GM23338 (cell line): ENCODE results near the gene SCN4A. TPM values are rescaled to one million over a fixed set of nuclear protein-coding genes. Genes with fewer than 3 reads are reported as not detected.
A peak's percentile ranks its signal among the peaks of the same experiment; 100 is the strongest.

Experiments used
- ATAC-seq: fragments of 200-7000 bp; cut with Tn5 transposase; 3 replicates; pipeline ENCODE4 v1.9.1; 2020
- DNase-seq: peaks from one replicate; pipeline ENCODE4 v3.0.0-alpha.2; 2015; ENCODE audit warnings: low spot score
- H2AFZ ChIP-seq: fragments of 200-600 bp; sonication (generic); 2 replicates; pipeline ENCODE4 v1.8.0; 2016; ENCODE audit warnings: antibody characterized with exemption, mild to moderate bottlenecking, moderate library complexity
- H3F3A ChIP-seq: fragments of 200-600 bp; sonication (generic); replicated peaks from 2 replicates; pipeline ENCODE4 v1.8.0; 2017; ENCODE audit warnings: antibody characterized with exemption, mixed run types, low read depth
- H3K27ac ChIP-seq: fragments of 200-600 bp; sonication (generic); 2 replicates; pipeline ENCODE4 v1.6.1; 2016; ENCODE audit warnings: low read depth
- H3K27me3 ChIP-seq: fragments of 200-600 bp; sonication (generic); 2 replicates; pipeline ENCODE4 v1.8.0; 2016; ENCODE audit warnings: mild to moderate bottlenecking, mixed run types, moderate library complexity; ENCODE audit not compliant: insufficient read depth
- H3K36me3 ChIP-seq: fragments of 200-600 bp; sonication (generic); 2 replicates; pipeline ENCODE4 v1.8.0; 2016; ENCODE audit warnings: mild to moderate bottlenecking; ENCODE audit not compliant: insufficient read depth
- H3K4me1 ChIP-seq: fragments of 200-600 bp; sonication (generic); 2 replicates; pipeline ENCODE4 v1.8.0; 2016; ENCODE audit warnings: mild to moderate bottlenecking, moderate library complexity; ENCODE audit not compliant: insufficient read depth
- H3K4me2 ChIP-seq: fragments of 200-600 bp; sonication (generic); 2 replicates; pipeline ENCODE4 v1.7.1; 2017; ENCODE audit warnings: mixed run types
- H3K4me3 ChIP-seq: fragments of 200-600 bp; sonication (generic); 2 replicates; pipeline ENCODE4 v1.6.1; 2016; ENCODE audit warnings: mixed run types
- H3K79me2 ChIP-seq: fragments of 200-600 bp; sonication (generic); replicated peaks from 2 replicates; pipeline ENCODE4 v1.8.0; 2017; ENCODE audit warnings: mild to moderate bottlenecking; ENCODE audit not compliant: insufficient read depth
- H3K9me2 ChIP-seq: fragments of 200-600 bp; sonication (generic); 2 replicates; pipeline ENCODE4 v1.8.0; 2017; ENCODE audit not compliant: insufficient read depth
- H4K20me1 ChIP-seq: fragments of 200-600 bp; sonication (generic); replicated peaks from 2 replicates; pipeline ENCODE4 v1.8.0; 2017; ENCODE audit warnings: mild to moderate bottlenecking; ENCODE audit not compliant: insufficient read depth
- H3K27ac Mint-ChIP-seq: 2 replicates; pipeline ENCODE4 v1.8.0; 2020; ENCODE audit warnings: inconsistent platforms, mild to moderate bottlenecking, moderate library complexity, mixed read lengths
- H3K27me3 Mint-ChIP-seq: 3 replicates; pipeline ENCODE4 v1.8.0; 2022; ENCODE audit warnings: low read depth, mild to moderate bottlenecking, moderate library complexity, mixed read lengths, inconsistent platforms; ENCODE audit not compliant: insufficient read depth, poor library complexity
- H3K36me3 Mint-ChIP-seq: 3 replicates; pipeline ENCODE4 v1.8.0; 2021; ENCODE audit warnings: low read depth, mild to moderate bottlenecking, inconsistent platforms, moderate library complexity, mixed read lengths
- H3K4me1 Mint-ChIP-seq: 3 replicates; pipeline ENCODE4 v1.8.0; 2020; ENCODE audit warnings: mild to moderate bottlenecking, inconsistent platforms, mixed read lengths
- H3K4me3 Mint-ChIP-seq: 3 replicates; pipeline ENCODE4 v1.8.0; 2021; ENCODE audit warnings: moderate library complexity, mild to moderate bottlenecking, inconsistent platforms, mixed read lengths
- H3K9me3 Mint-ChIP-seq: 3 replicates; pipeline ENCODE4 v1.8.0; 2020; ENCODE audit warnings: moderate library complexity, mild to moderate bottlenecking, inconsistent platforms, mixed read lengths
- CREB1 ChIP-seq: fragments of 250-450 bp; sonication (Bioruptor Pico); IDR thresholded peaks from 2 replicates; pipeline ENCODE4 v1.5.0; 2020; ENCODE audit warnings: low read depth, mild to moderate bottlenecking, moderate library complexity
- EZH2 ChIP-seq: fragments of 200-600 bp; sonication (generic); IDR thresholded peaks from one replicate; pipeline ENCODE4 v1.8.0; 2017; ENCODE audit warnings: antibody characterized with exemption, mild to moderate bottlenecking, low read depth; ENCODE audit not compliant: unreplicated experiment
- JUNB ChIP-seq: IDR thresholded peaks from one replicate; pipeline ENCODE4 v1.6.1; 2016; ENCODE audit warnings: antibody characterized with exemption; ENCODE audit not compliant: unreplicated experiment
- NANOG ChIP-seq: IDR thresholded peaks from 2 replicates; pipeline ENCODE4 v1.6.1; 2016; ENCODE audit warnings: antibody characterized with exemption, borderline replicate concordance
- STAT1 ChIP-seq: IDR thresholded peaks from one replicate; pipeline ENCODE4 v1.6.1; 2016; ENCODE audit warnings: antibody characterized with exemption; ENCODE audit not compliant: unreplicated experiment
- ZNF114 ChIP-seq: fragments of 250-450 bp; sonication (Bioruptor Pico); IDR thresholded peaks from 2 replicates; pipeline ENCODE4 v1.5.0; 2020; ENCODE audit warnings: mild to moderate bottlenecking, moderate library complexity
- ZNF331 ChIP-seq: fragments of 250-450 bp; sonication (Bioruptor Pico); IDR thresholded peaks from 2 replicates; pipeline ENCODE4 v1.5.0; 2020; ENCODE audit warnings: low read depth, mild to moderate bottlenecking, moderate library complexity
- polyA plus RNA-seq: library from polyadenylated mRNA; unstranded; fragments of >200 nt; fragmentation: Nextera tagmentation; extraction: Ambion mirVana; gene quantifications from 2 replicates; pipeline ENCODE4 v1.2.1, GENCODE V29; 2016
- total RNA-seq: library from RNA; depleted of rRNA; stranded (reverse); fragments of >200 nt; shearing (Covaris generic); gene quantifications from 2 replicates; pipeline ENCODE4 v1.2.3, GENCODE V29; 2014
- TF ChIP-seq, protein P1 (sequence below): IDR thresholded peaks from 2 replicates; pipeline ENCODE4 v1.6.1; 2016; ENCODE audit warnings: antibody characterized with exemption
- TF ChIP-seq, protein P2 (sequence below), 2 experiments: fragments of 200-600 bp in 1 of 2; sonication (generic) in 1 of 2; conservative IDR thresholded peaks; 2 replicates each; pipeline versions ENCODE4 v1.5.1 to v1.6.1; 2016 to 2017; ENCODE audit warnings: antibody characterized with exemption in 2 of 2, low read depth in 2 of 2, mild to moderate bottlenecking in 2 of 2, moderate library complexity in 1 of 2
- TF ChIP-seq, protein P3 (sequence below): IDR thresholded peaks from one replicate; pipeline ENCODE4 v1.6.1; 2018; ENCODE audit warnings: antibody characterized with exemption; ENCODE audit not compliant: unreplicated experiment

The SCN4A gene
- total and polyA plus RNA-seq, 2 experiments from 2014 or later = 2.3 to 7.9 TPM

DNA sequence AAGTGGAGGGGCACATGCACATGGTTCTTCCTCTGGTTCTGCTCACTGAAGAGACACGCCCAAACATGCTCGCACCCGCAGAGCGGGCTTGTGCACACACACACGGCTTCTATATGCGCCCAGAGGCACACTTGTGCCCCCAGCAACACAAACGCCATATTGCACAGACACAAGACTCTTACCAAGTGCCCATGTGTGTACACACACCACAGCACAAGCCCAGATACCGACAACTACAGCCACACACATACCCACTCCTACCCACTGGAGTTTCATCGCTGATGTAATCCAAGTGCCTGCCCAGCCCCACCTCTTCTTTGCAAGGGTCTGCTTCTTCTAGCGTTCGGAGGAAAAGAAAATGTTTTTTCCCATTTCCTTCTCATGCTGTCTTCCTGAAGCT lies 18.9 kb upstream of the SCN4A start (continued):
- TF ChIP-seq, protein P1, sequence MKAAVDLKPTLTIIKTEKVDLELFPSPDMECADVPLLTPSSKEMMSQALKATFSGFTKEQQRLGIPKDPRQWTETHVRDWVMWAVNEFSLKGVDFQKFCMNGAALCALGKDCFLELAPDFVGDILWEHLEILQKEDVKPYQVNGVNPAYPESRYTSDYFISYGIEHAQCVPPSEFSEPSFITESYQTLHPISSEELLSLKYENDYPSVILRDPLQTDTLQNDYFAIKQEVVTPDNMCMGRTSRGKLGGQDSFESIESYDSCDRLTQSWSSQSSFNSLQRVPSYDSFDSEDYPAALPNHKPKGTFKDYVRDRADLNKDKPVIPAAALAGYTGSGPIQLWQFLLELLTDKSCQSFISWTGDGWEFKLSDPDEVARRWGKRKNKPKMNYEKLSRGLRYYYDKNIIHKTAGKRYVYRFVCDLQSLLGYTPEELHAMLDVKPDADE = no peak
- no peak for TF ChIP-seq ZNF331
- no peak for TF ChIP-seq STAT1
- no peak for TF ChIP-seq ZNF114

DNA sequence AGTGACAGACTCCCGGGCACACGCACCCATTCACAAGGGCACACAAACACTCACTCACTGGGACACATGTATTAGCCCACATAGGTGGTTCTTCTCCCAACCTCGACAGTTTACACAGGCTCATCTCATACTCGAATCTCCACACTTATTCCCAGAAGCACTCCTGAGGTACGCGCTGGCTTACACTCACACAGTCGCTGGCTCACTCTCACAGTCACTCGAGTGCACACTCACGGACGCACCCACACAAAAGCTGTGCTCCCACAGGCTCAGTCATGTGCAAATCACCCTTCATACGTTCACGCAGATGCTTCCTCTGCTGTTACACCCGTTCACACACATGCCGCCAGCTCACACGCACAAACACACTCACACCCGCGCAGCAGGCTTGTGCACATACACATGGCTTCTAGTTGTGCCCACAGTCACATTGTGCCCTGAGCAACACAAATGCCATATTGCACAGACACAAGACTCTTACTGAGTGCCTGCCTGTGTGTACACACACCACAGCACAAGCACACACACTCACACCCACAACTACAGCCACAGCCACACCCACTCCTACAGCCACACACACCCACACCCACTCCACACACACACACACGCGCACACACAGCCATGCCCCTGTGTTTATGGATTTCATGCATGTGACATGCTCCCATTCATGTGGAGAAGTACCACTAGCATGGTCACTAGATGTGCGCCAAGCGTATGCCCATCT lies 17.1 kb upstream of the SCN4A start:
- H3K27ac Mint-ChIP-seq = no peak overlapping the region
- H3K36me3 Mint-ChIP-seq = no peaks in the 10 kb centered on the region

More for the DNA sequence above, 17.1 kb upstream of the SCN4A start:
- no peaks in the 10 kb centered on the region for H3K36me3 ChIP-seq
- DNase-seq = no peak
- H3K9me2 ChIP-seq = no peaks in the 10 kb centered on the region
- H3K4me2 ChIP-seq = peak overlapping the region; percentile 82
- TF ChIP-seq CREB1 (CRISPR knock-in tag) (no peak), EZH2 (no peak), STAT1 (no peak), ZNF331 (no peak), ZNF114 (no peak), NANOG (no peak), JUNB (no peak)
- TF ChIP-seq, protein P1 = no peak
- TF ChIP-seq, protein P2, sequence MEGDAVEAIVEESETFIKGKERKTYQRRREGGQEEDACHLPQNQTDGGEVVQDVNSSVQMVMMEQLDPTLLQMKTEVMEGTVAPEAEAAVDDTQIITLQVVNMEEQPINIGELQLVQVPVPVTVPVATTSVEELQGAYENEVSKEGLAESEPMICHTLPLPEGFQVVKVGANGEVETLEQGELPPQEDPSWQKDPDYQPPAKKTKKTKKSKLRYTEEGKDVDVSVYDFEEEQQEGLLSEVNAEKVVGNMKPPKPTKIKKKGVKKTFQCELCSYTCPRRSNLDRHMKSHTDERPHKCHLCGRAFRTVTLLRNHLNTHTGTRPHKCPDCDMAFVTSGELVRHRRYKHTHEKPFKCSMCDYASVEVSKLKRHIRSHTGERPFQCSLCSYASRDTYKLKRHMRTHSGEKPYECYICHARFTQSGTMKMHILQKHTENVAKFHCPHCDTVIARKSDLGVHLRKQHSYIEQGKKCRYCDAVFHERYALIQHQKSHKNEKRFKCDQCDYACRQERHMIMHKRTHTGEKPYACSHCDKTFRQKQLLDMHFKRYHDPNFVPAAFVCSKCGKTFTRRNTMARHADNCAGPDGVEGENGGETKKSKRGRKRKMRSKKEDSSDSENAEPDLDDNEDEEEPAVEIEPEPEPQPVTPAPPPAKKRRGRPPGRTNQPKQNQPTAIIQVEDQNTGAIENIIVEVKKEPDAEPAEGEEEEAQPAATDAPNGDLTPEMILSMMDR (conservative IDR thresholded peaks at IDR 0.05; ENCODE audit: low read depth in 2 of 2) = no peak
- TF ChIP-seq, protein P3, sequence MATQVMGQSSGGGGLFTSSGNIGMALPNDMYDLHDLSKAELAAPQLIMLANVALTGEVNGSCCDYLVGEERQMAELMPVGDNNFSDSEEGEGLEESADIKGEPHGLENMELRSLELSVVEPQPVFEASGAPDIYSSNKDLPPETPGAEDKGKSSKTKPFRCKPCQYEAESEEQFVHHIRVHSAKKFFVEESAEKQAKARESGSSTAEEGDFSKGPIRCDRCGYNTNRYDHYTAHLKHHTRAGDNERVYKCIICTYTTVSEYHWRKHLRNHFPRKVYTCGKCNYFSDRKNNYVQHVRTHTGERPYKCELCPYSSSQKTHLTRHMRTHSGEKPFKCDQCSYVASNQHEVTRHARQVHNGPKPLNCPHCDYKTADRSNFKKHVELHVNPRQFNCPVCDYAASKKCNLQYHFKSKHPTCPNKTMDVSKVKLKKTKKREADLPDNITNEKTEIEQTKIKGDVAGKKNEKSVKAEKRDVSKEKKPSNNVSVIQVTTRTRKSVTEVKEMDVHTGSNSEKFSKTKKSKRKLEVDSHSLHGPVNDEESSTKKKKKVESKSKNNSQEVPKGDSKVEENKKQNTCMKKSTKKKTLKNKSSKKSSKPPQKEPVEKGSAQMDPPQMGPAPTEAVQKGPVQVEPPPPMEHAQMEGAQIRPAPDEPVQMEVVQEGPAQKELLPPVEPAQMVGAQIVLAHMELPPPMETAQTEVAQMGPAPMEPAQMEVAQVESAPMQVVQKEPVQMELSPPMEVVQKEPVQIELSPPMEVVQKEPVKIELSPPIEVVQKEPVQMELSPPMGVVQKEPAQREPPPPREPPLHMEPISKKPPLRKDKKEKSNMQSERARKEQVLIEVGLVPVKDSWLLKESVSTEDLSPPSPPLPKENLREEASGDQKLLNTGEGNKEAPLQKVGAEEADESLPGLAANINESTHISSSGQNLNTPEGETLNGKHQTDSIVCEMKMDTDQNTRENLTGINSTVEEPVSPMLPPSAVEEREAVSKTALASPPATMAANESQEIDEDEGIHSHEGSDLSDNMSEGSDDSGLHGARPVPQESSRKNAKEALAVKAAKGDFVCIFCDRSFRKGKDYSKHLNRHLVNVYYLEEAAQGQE = no peak
- H3K79me2 ChIP-seq = no peaks in the 10 kb centered on the region
- H2AFZ ChIP-seq = 0 out of 2 replicates have a peak overlapping the region, but pooled peaks have one; percentile 98
- H4K20me1 ChIP-seq = no peaks in the 10 kb centered on the region
- H3K27me3 ChIP-seq = no peaks in the 10 kb centered on the region
- ATAC-seq = no peak
- peaks cover 5% of the 10 kb centered on the region; the same call in 1 of the 2 replicates for H3K4me1 ChIP-seq
- no peak overlapping the region for H3K27ac ChIP-seq
- Mint-ChIP-seq H3K27me3 (peaks cover 19% of the 10 kb centered on the region), H3K9me3 (no peaks in the 10 kb centered on the region; the same call in 1 of the 3 replicates), H3K4me3 (no peak overlapping the region; the same call in 2 of the 3 replicates), H3K4me1 (peaks cover 23% of the 10 kb centered on the region)
- no peaks in the 10 kb centered on the region for H3F3A ChIP-seq
- no peak overlapping the region; the same call in 1 of the 2 replicates for H3K4me3 ChIP-seq
